GM23338 (cell line): ENCODE results near the gene WASF2. TPM values are rescaled to one million over a fixed set of nuclear protein-coding genes. Genes with fewer than 3 reads are reported as not detected.
"Not testable (repeated sequence)": the region's sequence is repeated elsewhere in the genome, so short reads cannot be mapped to it uniquely, and the experiment has no call there.

Experiments
- ATAC-seq: fragments of 200-7000 bp; cut with Tn5 transposase; 3 replicates; pipeline ENCODE4 v1.9.1; 2020
- DNase-seq: peaks from one replicate; pipeline ENCODE4 v3.0.0-alpha.2; 2015; ENCODE audit warnings: low spot score
- H2AFZ ChIP-seq: fragments of 200-600 bp; sonication (generic); 2 replicates; pipeline ENCODE4 v1.8.0; 2016; ENCODE audit warnings: antibody characterized with exemption, mild to moderate bottlenecking, moderate library complexity
- H3F3A ChIP-seq: fragments of 200-600 bp; sonication (generic); replicated peaks from 2 replicates; pipeline ENCODE4 v1.8.0; 2017; ENCODE audit warnings: antibody characterized with exemption, mixed run types, low read depth
- H3K27ac ChIP-seq: fragments of 200-600 bp; sonication (generic); 2 replicates; pipeline ENCODE4 v1.6.1; 2016; ENCODE audit warnings: low read depth
- H3K27me3 ChIP-seq: fragments of 200-600 bp; sonication (generic); 2 replicates; pipeline ENCODE4 v1.8.0; 2016; ENCODE audit warnings: mild to moderate bottlenecking, mixed run types, moderate library complexity; ENCODE audit not compliant: insufficient read depth
- H3K36me3 ChIP-seq: fragments of 200-600 bp; sonication (generic); 2 replicates; pipeline ENCODE4 v1.8.0; 2016; ENCODE audit warnings: mild to moderate bottlenecking; ENCODE audit not compliant: insufficient read depth
- H3K4me1 ChIP-seq: fragments of 200-600 bp; sonication (generic); 2 replicates; pipeline ENCODE4 v1.8.0; 2016; ENCODE audit warnings: mild to moderate bottlenecking, moderate library complexity; ENCODE audit not compliant: insufficient read depth
- H3K4me2 ChIP-seq: fragments of 200-600 bp; sonication (generic); 2 replicates; pipeline ENCODE4 v1.7.1; 2017; ENCODE audit warnings: mixed run types
- H3K4me3 ChIP-seq: fragments of 200-600 bp; sonication (generic); 2 replicates; pipeline ENCODE4 v1.6.1; 2016; ENCODE audit warnings: mixed run types
- H3K79me2 ChIP-seq: fragments of 200-600 bp; sonication (generic); replicated peaks from 2 replicates; pipeline ENCODE4 v1.8.0; 2017; ENCODE audit warnings: mild to moderate bottlenecking; ENCODE audit not compliant: insufficient read depth
- H3K9me2 ChIP-seq: fragments of 200-600 bp; sonication (generic); 2 replicates; pipeline ENCODE4 v1.8.0; 2017; ENCODE audit not compliant: insufficient read depth
- H4K20me1 ChIP-seq: fragments of 200-600 bp; sonication (generic); replicated peaks from 2 replicates; pipeline ENCODE4 v1.8.0; 2017; ENCODE audit warnings: mild to moderate bottlenecking; ENCODE audit not compliant: insufficient read depth
- H3K27ac Mint-ChIP-seq: 2 replicates; pipeline ENCODE4 v1.8.0; 2020; ENCODE audit warnings: inconsistent platforms, mild to moderate bottlenecking, moderate library complexity, mixed read lengths
- H3K27me3 Mint-ChIP-seq: 3 replicates; pipeline ENCODE4 v1.8.0; 2022; ENCODE audit warnings: low read depth, mild to moderate bottlenecking, moderate library complexity, mixed read lengths, inconsistent platforms; ENCODE audit not compliant: insufficient read depth, poor library complexity
- H3K36me3 Mint-ChIP-seq: 3 replicates; pipeline ENCODE4 v1.8.0; 2021; ENCODE audit warnings: low read depth, mild to moderate bottlenecking, inconsistent platforms, moderate library complexity, mixed read lengths
- H3K4me1 Mint-ChIP-seq: 3 replicates; pipeline ENCODE4 v1.8.0; 2020; ENCODE audit warnings: mild to moderate bottlenecking, inconsistent platforms, mixed read lengths
- H3K4me3 Mint-ChIP-seq: 3 replicates; pipeline ENCODE4 v1.8.0; 2021; ENCODE audit warnings: moderate library complexity, mild to moderate bottlenecking, inconsistent platforms, mixed read lengths
- H3K9me3 Mint-ChIP-seq: 3 replicates; pipeline ENCODE4 v1.8.0; 2020; ENCODE audit warnings: moderate library complexity, mild to moderate bottlenecking, inconsistent platforms, mixed read lengths
- CREB1 ChIP-seq: fragments of 250-450 bp; sonication (Bioruptor Pico); IDR thresholded peaks from 2 replicates; pipeline ENCODE4 v1.5.0; 2020; ENCODE audit warnings: low read depth, mild to moderate bottlenecking, moderate library complexity
- EZH2phosphoT487 ChIP-seq: fragments of 200-600 bp; sonication (generic); IDR thresholded peaks from one replicate; pipeline ENCODE4 v1.8.1; 2018; ENCODE audit warnings: antibody characterized with exemption; ENCODE audit not compliant: unreplicated experiment
- JUNB ChIP-seq: IDR thresholded peaks from one replicate; pipeline ENCODE4 v1.6.1; 2016; ENCODE audit warnings: antibody characterized with exemption; ENCODE audit not compliant: unreplicated experiment
- NANOG ChIP-seq: IDR thresholded peaks from 2 replicates; pipeline ENCODE4 v1.6.1; 2016; ENCODE audit warnings: antibody characterized with exemption, borderline replicate concordance
- polyA plus RNA-seq: library from polyadenylated mRNA; unstranded; fragments of >200 nt; fragmentation: Nextera tagmentation; extraction: Ambion mirVana; gene quantifications from 2 replicates; pipeline ENCODE4 v1.2.1, GENCODE V29; 2016
- total RNA-seq: library from RNA; depleted of rRNA; stranded (reverse); fragments of >200 nt; shearing (Covaris generic); gene quantifications from 2 replicates; pipeline ENCODE4 v1.2.3, GENCODE V29; 2014
- TF ChIP-seq, protein P1 (sequence below), 2 experiments: fragments of 200-600 bp in 1 of 2; sonication (generic) in 1 of 2; conservative IDR thresholded peaks; 2 replicates each; pipeline versions ENCODE4 v1.5.1 to v1.6.1; 2016 to 2017; ENCODE audit warnings: antibody characterized with exemption in 2 of 2, low read depth in 2 of 2, mild to moderate bottlenecking in 2 of 2, moderate library complexity in 1 of 2

The WASF2 gene
- total and polyA plus RNA-seq, 2 experiments from 2014 or later = 40.9 to 95.6 TPM

DNA sequence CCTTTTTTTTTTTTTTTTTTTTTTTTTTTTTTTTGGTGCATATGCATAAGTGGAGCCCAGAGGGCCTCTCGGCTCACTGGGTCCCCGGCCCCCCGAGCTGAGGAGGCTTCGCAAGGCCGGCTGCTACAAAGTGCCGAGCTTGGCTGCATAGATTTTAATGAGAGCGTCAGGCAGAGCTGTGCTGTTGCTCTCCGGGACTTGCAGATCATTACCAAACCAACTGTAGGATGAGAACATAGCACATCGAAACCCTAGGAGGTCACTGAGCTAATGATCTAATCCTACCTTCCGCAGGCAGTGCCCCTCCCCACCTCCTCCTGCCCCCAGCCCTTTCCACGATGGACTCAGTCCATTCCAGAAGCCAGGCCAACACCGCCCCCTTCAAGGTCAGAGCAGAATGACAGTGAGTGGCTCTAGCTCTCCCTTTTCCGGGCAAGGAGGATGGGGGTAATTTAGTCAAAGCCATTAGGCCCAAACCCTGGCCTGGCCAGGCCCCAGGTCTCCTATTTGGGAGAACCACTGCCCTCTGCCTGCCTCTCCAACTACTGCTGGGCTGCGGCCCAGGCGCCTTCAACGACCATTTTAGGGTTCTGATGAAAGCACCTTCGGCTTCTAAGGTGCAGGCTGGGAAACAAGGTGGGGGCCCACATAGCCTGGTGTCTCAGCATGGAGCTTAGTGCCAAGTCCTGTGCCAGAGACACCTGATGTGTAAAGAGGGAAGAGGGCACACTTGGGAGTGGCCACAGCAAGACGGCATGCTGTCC is 84.2 kb downstream of the WASF2 start:
- H3K36me3 ChIP-seq, H3K27me3 ChIP-seq, H4K20me1 ChIP-seq, H3K9me2 ChIP-seq, H3K4me3 ChIP-seq, H3K27me3 Mint-ChIP-seq, H3K9me3 Mint-ChIP-seq, H3K79me2 ChIP-seq, H2AFZ ChIP-seq: not testable (repeated sequence)
- Histone ChIP-seq H3K4me2 (peak overlapping the region; percentile 38; the same call in 1 of the 2 replicates), H3F3A (peaks cover 20% of the 10 kb centered on the region), H3K4me1 (peaks cover 35% of the 10 kb centered on the region), H3K27ac (peak overlapping the region; percentile 88)
- DNase-seq (peak; percentile 70), ATAC-seq (peak; percentile 69)
- Mint-ChIP-seq H3K4me3 (peak overlapping the region; percentile 21; the same call in 1 of the 3 replicates), H3K36me3 (peaks cover 37% of the 10 kb centered on the region), H3K4me1 (peaks cover 51% of the 10 kb centered on the region), H3K27ac (peak overlapping the region; percentile 92)
- TF ChIP-seq, protein P1, sequence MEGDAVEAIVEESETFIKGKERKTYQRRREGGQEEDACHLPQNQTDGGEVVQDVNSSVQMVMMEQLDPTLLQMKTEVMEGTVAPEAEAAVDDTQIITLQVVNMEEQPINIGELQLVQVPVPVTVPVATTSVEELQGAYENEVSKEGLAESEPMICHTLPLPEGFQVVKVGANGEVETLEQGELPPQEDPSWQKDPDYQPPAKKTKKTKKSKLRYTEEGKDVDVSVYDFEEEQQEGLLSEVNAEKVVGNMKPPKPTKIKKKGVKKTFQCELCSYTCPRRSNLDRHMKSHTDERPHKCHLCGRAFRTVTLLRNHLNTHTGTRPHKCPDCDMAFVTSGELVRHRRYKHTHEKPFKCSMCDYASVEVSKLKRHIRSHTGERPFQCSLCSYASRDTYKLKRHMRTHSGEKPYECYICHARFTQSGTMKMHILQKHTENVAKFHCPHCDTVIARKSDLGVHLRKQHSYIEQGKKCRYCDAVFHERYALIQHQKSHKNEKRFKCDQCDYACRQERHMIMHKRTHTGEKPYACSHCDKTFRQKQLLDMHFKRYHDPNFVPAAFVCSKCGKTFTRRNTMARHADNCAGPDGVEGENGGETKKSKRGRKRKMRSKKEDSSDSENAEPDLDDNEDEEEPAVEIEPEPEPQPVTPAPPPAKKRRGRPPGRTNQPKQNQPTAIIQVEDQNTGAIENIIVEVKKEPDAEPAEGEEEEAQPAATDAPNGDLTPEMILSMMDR (conservative IDR thresholded peaks at IDR 0.05; ENCODE audit: low read depth in 2 of 2) = peak; percentile 20 to 51; a peak in 3 of 4 replicates

DNA sequence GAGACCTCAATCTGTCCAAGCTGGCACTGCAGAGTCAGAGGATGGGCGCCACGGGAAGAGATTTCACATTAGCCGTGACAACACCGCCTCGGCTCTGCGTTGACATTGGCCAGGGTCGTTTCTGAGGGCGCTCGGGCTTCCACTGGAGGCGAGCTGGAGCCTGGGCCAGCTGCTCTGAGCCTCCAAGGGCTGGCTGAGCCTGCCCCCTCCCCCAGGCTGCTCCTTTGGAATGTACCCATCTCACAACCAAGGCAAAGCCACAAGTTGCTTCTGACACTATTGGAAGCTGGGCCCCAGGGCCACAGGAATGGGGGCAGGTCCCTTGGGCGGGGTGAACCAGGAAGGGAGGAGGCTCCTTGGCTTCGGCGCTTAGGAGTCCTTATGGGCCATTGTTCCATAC is 84.9 kb downstream of the WASF2 start:
- H3K9me2 ChIP-seq = no peaks in the 10 kb centered on the region
- H3K27ac ChIP-seq = peak overlapping the region; percentile 88
- Mint-ChIP-seq H3K36me3 (peaks cover 30% of the 10 kb centered on the region), H3K9me3 (no peaks in the 10 kb centered on the region), H3K27me3 (peaks cover 13% of the 10 kb centered on the region), H3K4me1 (peaks cover 58% of the 10 kb centered on the region), H3K27ac (peak overlapping the region; percentile 84), H3K4me3 (peak overlapping the region; percentile 19; the same call in 1 of the 3 replicates)
- ATAC-seq = peak; percentile 69
- H2AFZ ChIP-seq = no peak overlapping the region
- no peaks in the 10 kb centered on the region for H3K27me3 ChIP-seq
- H4K20me1 ChIP-seq = no peaks in the 10 kb centered on the region
- peaks cover 39% of the 10 kb centered on the region for H3K4me1 ChIP-seq
- DNase-seq = peak; percentile 76
- H3K36me3 ChIP-seq = no peaks in the 10 kb centered on the region
- H3K4me3 ChIP-seq = no peak overlapping the region; the same call in 1 of the 2 replicates
- peak overlapping the region; percentile 38 for H3K4me2 ChIP-seq
- no peaks in the 10 kb centered on the region for H3K79me2 ChIP-seq
- H3F3A ChIP-seq = peaks cover 20% of the 10 kb centered on the region
- TF ChIP-seq, protein P1 (conservative IDR thresholded peaks at IDR 0.05; ENCODE audit: low read depth in 2 of 2) = 0 out of 4 replicates have a peak, but pooled peaks of 1 of the 2 experiments have one; percentile 5
- TF ChIP-seq JUNB (no peak), CREB1 (CRISPR knock-in tag) (no peak), EZH2phosphoT487 (no peak), NANOG (no peak)
